Endothelial cell of umbilical vein (primary cell): ENCODE measurements around the gene PPM1L. TPM values are rescaled to one million over a fixed set of nuclear protein-coding genes. Genes with fewer than 3 reads are reported as not detected.

Experiments
- BruUV-seq: library from RNA; stranded (reverse); fragments of 400-500 nt; replicated peaks from 2 replicates; lab custom pipeline; 2021; lab: Mats Ljungman, UMichigan
- CTCF ChIA-PET: fragments of 300-600, 350-600 bp; sonication (Branson Sonifier 250); formaldehyde crosslinking; loops from one replicate; lab custom pipeline; 2021; ENCODE audit warnings: antibody characterized with exemption, inconsistent platforms; lab: Charles Lee
- POLR2A ChIA-PET: fragments of 300-600, 350-600 bp; sonication (Branson Sonifier 250); formaldehyde crosslinking; loops from one replicate; lab custom pipeline; 2021; ENCODE audit warnings: antibody characterized with exemption, inconsistent platforms; lab: Charles Lee
- DNase-seq: peaks from one replicate; pipeline ENCODE4 v3.0.0-alpha.2; 2011; ENCODE audit warnings: low read depth, low spot score
- FAIRE-seq: peaks from 2 replicates; lab custom pipeline; 2011; peaks lifted over from hg19 to GRCh38; lab: Jason Lieb, UNC
- H2AFZ ChIP-seq: 2 replicates; pipeline ENCODE4 v1.6.0; 2012; ENCODE audit warnings: low read depth, low read length, control low read depth, inconsistent platforms
- H3K27ac ChIP-seq: 2 replicates; pipeline ENCODE4 v1.5.1; 2011; ENCODE audit warnings: low read depth, mild to moderate bottlenecking, control low read depth, low read length, moderate library complexity; ENCODE audit not compliant: insufficient read depth
- H3K27me3 ChIP-seq, 2 experiments: 2 replicates each; pipeline versions ENCODE4 v1.6.0 to v1.6.1; 2011; ENCODE audit warnings: low read length in 2 of 2, mixed read lengths in 1 of 2; ENCODE audit not compliant: control insufficient read depth in 2 of 2, insufficient read depth in 2 of 2
- H3K36me3 ChIP-seq, 2 experiments: 2 replicates in 1 of 2; 3 replicates in 1 of 2; pipeline ENCODE4 v1.5.1; 2011; ENCODE audit warnings: low read length in 2 of 2, mild to moderate bottlenecking in 1 of 2, moderate library complexity in 1 of 2; ENCODE audit not compliant: control insufficient read depth in 2 of 2, insufficient read depth in 2 of 2; ENCODE audit errors: extremely low read depth in 1 of 2
- H3K4me1 ChIP-seq: 3 replicates; pipeline ENCODE4 v1.5.1; 2011; ENCODE audit warnings: mild to moderate bottlenecking, low read length; ENCODE audit not compliant: control insufficient read depth, insufficient read depth; ENCODE audit errors: extremely low read depth
- H3K4me2 ChIP-seq: 2 replicates; pipeline ENCODE4 v1.6.1; 2011; ENCODE audit warnings: low read length, control low read depth, mixed read lengths; ENCODE audit not compliant: insufficient read depth
- H3K4me3 ChIP-seq, 3 experiments: fragments of 200-600 bp in 1 of 3; sonication (generic), shearing (Covaris generic) in 1 of 3; replicated peaks in 1 of 3; 2 replicates each; pipeline ENCODE4 v1.5.1; 2011 to 2016; ENCODE audit warnings: control low read depth in 3 of 3, low read length in 3 of 3, mild to moderate bottlenecking in 2 of 3, inconsistent platforms in 1 of 3, low read depth in 1 of 3, moderate library complexity in 1 of 3; ENCODE audit not compliant: insufficient read depth in 1 of 3
- H3K79me2 ChIP-seq: 2 replicates; pipeline ENCODE4 v1.6.0; 2012; ENCODE audit warnings: low read length, inconsistent platforms; ENCODE audit not compliant: control insufficient read depth, insufficient read depth
- H3K9ac ChIP-seq: replicated peaks from 2 replicates; pipeline ENCODE3; 2011; ENCODE audit warnings: low read length, control low read depth; ENCODE audit not compliant: insufficient read depth; ENCODE audit errors: extremely low read depth
- H3K9me1 ChIP-seq: replicated peaks from 3 replicates; pipeline ENCODE4 v1.6.0; 2011; ENCODE audit warnings: mild to moderate bottlenecking, low read length; ENCODE audit not compliant: control insufficient read depth, insufficient read depth; ENCODE audit errors: extremely low read depth
- H3K9me3 ChIP-seq: replicated peaks from 2 replicates; pipeline ENCODE4 v1.5.1; 2012; ENCODE audit warnings: low read length, inconsistent platforms; ENCODE audit not compliant: control insufficient read depth, insufficient read depth
- H4K20me1 ChIP-seq: replicated peaks from 2 replicates; pipeline ENCODE3; 2011; ENCODE audit warnings: mild to moderate bottlenecking, low read length; ENCODE audit not compliant: control insufficient read depth, insufficient read depth; ENCODE audit errors: extremely low read depth
- EZH2 ChIP-seq: IDR thresholded peaks from 2 replicates; pipeline ENCODE4 v1.6.1; 2012; ENCODE audit warnings: borderline replicate concordance, low read depth, mild to moderate bottlenecking, moderate library complexity, low read length, inconsistent platforms; ENCODE audit not compliant: severe bottlenecking
- FOS ChIP-seq: IDR thresholded peaks from 2 replicates; pipeline ENCODE4 v1.6.1; 2011; ENCODE audit warnings: mild to moderate bottlenecking, low read length, moderate library complexity, borderline replicate concordance; ENCODE audit not compliant: insufficient read depth
- GATA2 ChIP-seq: IDR thresholded peaks from 2 replicates; pipeline ENCODE4 v1.7.0; 2011; ENCODE audit warnings: low read depth, mild to moderate bottlenecking, moderate library complexity, mixed read lengths, low read length; ENCODE audit not compliant: insufficient read length, insufficient read depth
- JUN ChIP-seq: IDR thresholded peaks from 2 replicates; pipeline ENCODE4 v1.6.1; 2011; ENCODE audit warnings: borderline replicate concordance, low read depth; ENCODE audit not compliant: insufficient read length, insufficient read depth
- MYC ChIP-seq: IDR thresholded peaks from one replicate; pipeline ENCODE4 v1.6.1; 2011; ENCODE audit warnings: mild to moderate bottlenecking, low read depth, low read length
- POLR2A ChIP-seq: IDR thresholded peaks from 2 replicates; pipeline ENCODE4 v1.6.1; 2012; ENCODE audit warnings: low read depth, mild to moderate bottlenecking, control low read depth, low read length
- POLR2AphosphoS5 ChIP-seq: IDR thresholded peaks from 2 replicates; pipeline ENCODE4 v1.6.1; 2012; ENCODE audit warnings: low read depth, mild to moderate bottlenecking, control low read depth, low read length, moderate library complexity; ENCODE audit not compliant: insufficient read depth
- dilution Hi-C: fragments of 300-500 bp; cut with MboI; formaldehyde crosslinking; loops from one replicate; pipeline ENCODE4 v1.15.0; 2019; ENCODE audit warnings: low sequenced_read_pairs; ENCODE audit not compliant: extremely low pct_ligation_motif_present
- intact Hi-C: fragments of 100-400 bp; cut with micrococcal nuclease; formaldehyde crosslinking; loops from one replicate; pipeline ENCODE4 v1.10.0; 2022
- polyA plus RNA-seq, 4 experiments: library from polyadenylated mRNA; depleted of rRNA in 3 of 4; stranded (reverse) in 3 of 4; unstranded in 1 of 4; fragments of >200 nt; gene quantifications; 2 replicates each; pipeline versions ENCODE4 v1.2.1 to v1.2.3, GENCODE V29; 2011 to 2012; ENCODE audit warnings: missing spikeins in 1 of 4
- total RNA-seq: library from RNA; stranded (reverse); gene quantifications from 2 replicates; pipeline ENCODE4 v1.2.3, GENCODE V29; 2021
- TF ChIP-seq, protein P1 (sequence below), 2 donors: IDR thresholded peaks; 1 replicate in 1 of 2; 2 replicates in 1 of 2; pipeline ENCODE4 v1.5.1; 2011; ENCODE audit warnings: low read length in 2 of 2, mild to moderate bottlenecking in 2 of 2, moderate library complexity in 2 of 2, control low read depth in 1 of 2, inconsistent platforms in 1 of 2, low read depth in 1 of 2; ENCODE audit not compliant: insufficient read depth in 1 of 2; ENCODE audit errors: extremely low read depth in 1 of 2
- TF ChIP-seq, protein P2 (sequence below): IDR thresholded peaks from 2 replicates; pipeline ENCODE4 v1.6.1; 2011; ENCODE audit not compliant: insufficient read depth, insufficient read length

Gene PPM1L
- total and polyA plus RNA-seq, 2 donors (not counting 3 experiments of a cell fraction or from before 2014, with no cell fraction given): 0.63 to 2.9 TPM

- H3K79me2 ChIP-seq: no peaks in the 10 kb centered on the region
- DNase-seq (no peak), FAIRE-seq (no peak)
- H3K4me3 ChIP-seq: no peak overlapping the region
- H3K9me1 ChIP-seq: no peaks in the 10 kb centered on the region
- H4K20me1 ChIP-seq: no peaks in the 10 kb centered on the region
- no peak overlapping the region for H3K4me2 ChIP-seq
- BruUV-seq: no TSS peak
- POLR2A ChIA-PET: no interaction called here
- H3K4me1 ChIP-seq: no peaks in the 10 kb centered on the region
- no peaks in the 10 kb centered on the region for H3K36me3 ChIP-seq
- TF ChIP-seq, protein P1, sequence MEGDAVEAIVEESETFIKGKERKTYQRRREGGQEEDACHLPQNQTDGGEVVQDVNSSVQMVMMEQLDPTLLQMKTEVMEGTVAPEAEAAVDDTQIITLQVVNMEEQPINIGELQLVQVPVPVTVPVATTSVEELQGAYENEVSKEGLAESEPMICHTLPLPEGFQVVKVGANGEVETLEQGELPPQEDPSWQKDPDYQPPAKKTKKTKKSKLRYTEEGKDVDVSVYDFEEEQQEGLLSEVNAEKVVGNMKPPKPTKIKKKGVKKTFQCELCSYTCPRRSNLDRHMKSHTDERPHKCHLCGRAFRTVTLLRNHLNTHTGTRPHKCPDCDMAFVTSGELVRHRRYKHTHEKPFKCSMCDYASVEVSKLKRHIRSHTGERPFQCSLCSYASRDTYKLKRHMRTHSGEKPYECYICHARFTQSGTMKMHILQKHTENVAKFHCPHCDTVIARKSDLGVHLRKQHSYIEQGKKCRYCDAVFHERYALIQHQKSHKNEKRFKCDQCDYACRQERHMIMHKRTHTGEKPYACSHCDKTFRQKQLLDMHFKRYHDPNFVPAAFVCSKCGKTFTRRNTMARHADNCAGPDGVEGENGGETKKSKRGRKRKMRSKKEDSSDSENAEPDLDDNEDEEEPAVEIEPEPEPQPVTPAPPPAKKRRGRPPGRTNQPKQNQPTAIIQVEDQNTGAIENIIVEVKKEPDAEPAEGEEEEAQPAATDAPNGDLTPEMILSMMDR (IDR thresholded peaks at IDR 0.05; ENCODE audit: extremely low read depth in 1 of 2, insufficient read depth in 1 of 2, low read depth in 1 of 2, low read length in 2 of 2): no peak
- no peak for TF ChIP-seq GATA2
- TF ChIP-seq FOS: no peak
- TF ChIP-seq, protein P2, sequence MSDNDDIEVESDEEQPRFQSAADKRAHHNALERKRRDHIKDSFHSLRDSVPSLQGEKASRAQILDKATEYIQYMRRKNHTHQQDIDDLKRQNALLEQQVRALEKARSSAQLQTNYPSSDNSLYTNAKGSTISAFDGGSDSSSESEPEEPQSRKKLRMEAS: no peak
- TF ChIP-seq JUN: no peak
- TF ChIP-seq POLR2A: no peak
- no peak for TF ChIP-seq EZH2
- TF ChIP-seq MYC: no peak
- no peak for TF ChIP-seq POLR2AphosphoS5
- CTCF ChIA-PET: interaction anchor here (1.3 to 1.5 kb wide), 2 partner anchors 47 kb away, joined by 3 to 5 read pairs; no protein-coding TSS in a partner anchor
- H2AFZ ChIP-seq: no peak overlapping the region
- H3K9me3 ChIP-seq: no peaks in the 10 kb centered on the region
- no peaks in the 10 kb centered on the region for H3K27me3 ChIP-seq
- intact Hi-C loops: no loop called here
- H3K27ac ChIP-seq: no peak overlapping the region
- dilution Hi-C loops: no loop called here
- H3K9ac ChIP-seq: no peak overlapping the region
Observed at GRCh38 chr3:160987982-160988964, 232.2 kb downstream of the PPM1L start.
